Ectodermal cell (in vitro differentiated cells): Measurements from ENCODE around the gene GDI2. TPM values are rescaled to one million over a fixed set of nuclear protein-coding genes. Genes with fewer than 3 reads are reported as not detected.
"Not testable (repeated sequence)": the region's sequence is repeated elsewhere in the genome, so short reads cannot be mapped to it uniquely, and the experiment has no call there.

Experiments used
- H3K27ac ChIP-seq: 2 replicates; pipeline ENCODE4 v1.7.0; 2013; ENCODE audit warnings: mild to moderate bottlenecking, low read depth, low read length; ENCODE audit not compliant: insufficient read depth, poor library complexity, severe bottlenecking
- H3K27me3 ChIP-seq: 2 replicates; pipeline ENCODE4 v1.7.0; 2013; ENCODE audit warnings: mild to moderate bottlenecking, low read length; ENCODE audit not compliant: insufficient read depth, control insufficient read depth, poor library complexity, severe bottlenecking
- H3K36me3 ChIP-seq: one replicate; pipeline ENCODE4 v1.7.0; 2013; ENCODE audit warnings: low read length; ENCODE audit not compliant: control insufficient read depth, insufficient read depth
- H3K4me1 ChIP-seq: one replicate; pipeline ENCODE4 v1.7.0; 2013; ENCODE audit warnings: low read length; ENCODE audit not compliant: control insufficient read depth, insufficient read depth
- H3K4me3 ChIP-seq: 2 replicates; pipeline ENCODE4 v1.7.0; 2013; ENCODE audit warnings: low read depth, low read length, control low read depth; ENCODE audit not compliant: insufficient read depth
- H3K9me3 ChIP-seq: 2 replicates; pipeline ENCODE4 v1.7.0; 2013; ENCODE audit warnings: mild to moderate bottlenecking, low read length, moderate library complexity; ENCODE audit not compliant: control insufficient read depth
- WGBS, 2 experiments: methylation state at CpG; one replicate each; pipeline ENCODE4 v1.1.7; 2013; ENCODE audit warnings: missing lambda C conversion rate in 2 of 2; 5-methylcytosine and 5-hydroxymethylcytosine counted together
- polyA plus RNA-seq, 4 experiments: library from polyadenylated mRNA; stranded (reverse); fragments of 50-300 nt; gene quantifications; one replicate each; pipeline ENCODE4 v1.2.3, GENCODE V29; 2013

GDI2 gene
- 318 TPM for polyA plus RNA-seq (2013, experiment 1 of 4)
- 326 TPM for polyA plus RNA-seq (2013, experiment 2 of 4)
- 265 TPM for polyA plus RNA-seq (2013, experiment 3 of 4)
- 294 TPM for polyA plus RNA-seq (2013, experiment 4 of 4)

DNA sequence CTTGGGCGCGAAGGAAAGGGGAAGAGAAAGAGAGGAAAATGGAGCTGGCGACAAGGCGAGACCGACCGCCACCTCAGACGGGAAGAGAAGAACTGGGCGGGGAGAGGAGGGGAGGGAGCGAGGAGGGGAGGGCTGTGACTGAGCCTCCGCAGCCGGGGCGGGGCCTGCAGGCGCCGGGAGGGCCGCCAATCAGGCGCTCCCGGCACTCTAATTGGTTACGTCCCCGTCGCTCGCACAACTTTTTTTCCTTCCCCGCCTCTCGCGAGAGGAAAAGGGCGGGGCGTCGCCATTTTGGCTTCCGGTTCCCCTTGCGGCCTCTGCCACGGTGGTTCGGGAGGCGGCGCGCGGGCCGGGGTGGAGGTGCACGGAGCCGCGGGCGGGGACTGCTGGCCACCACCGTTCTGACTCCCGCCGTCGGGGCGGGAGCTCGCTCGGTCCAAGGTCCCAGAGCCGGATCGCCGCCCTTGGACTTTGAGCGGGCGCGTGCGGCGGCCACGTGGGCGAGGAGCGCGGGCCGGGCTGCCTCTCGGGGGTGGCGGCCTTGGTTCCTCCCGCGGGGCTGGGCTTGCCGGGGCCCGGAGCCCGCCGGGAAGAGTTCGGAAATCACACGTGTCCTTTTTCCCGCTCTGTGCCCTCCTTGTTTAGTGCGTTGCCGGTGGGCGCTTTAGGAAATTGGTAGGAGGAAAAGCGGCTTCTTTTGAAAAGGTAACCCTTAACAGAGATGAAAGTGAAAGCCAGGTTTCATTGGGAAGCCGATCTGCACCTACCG lies at the start of gene GDI2:
Gene GDI2, minus strand, starts transcription at position 94 of the 769 bp plus-strand sequence. CDS start 176 bp downstream, outside the sequence.
- Histone ChIP-seq H3K27ac (peak within 1 kb of the TSS; percentile 93), H3K4me1 (peaks cover 8% of the 10 kb centered on the region), H3K4me3 (peak within 1 kb of the TSS; percentile 90), H3K9me3 (no peaks in the 10 kb centered on the region), H3K36me3 (no peaks in the 10 kb centered on the region), H3K27me3 (no peaks in the 10 kb centered on the region)
- 0 to 1% methylated on average over 77 of the region's 77 CpGs for WGBS, 2 experiments

DNA sequence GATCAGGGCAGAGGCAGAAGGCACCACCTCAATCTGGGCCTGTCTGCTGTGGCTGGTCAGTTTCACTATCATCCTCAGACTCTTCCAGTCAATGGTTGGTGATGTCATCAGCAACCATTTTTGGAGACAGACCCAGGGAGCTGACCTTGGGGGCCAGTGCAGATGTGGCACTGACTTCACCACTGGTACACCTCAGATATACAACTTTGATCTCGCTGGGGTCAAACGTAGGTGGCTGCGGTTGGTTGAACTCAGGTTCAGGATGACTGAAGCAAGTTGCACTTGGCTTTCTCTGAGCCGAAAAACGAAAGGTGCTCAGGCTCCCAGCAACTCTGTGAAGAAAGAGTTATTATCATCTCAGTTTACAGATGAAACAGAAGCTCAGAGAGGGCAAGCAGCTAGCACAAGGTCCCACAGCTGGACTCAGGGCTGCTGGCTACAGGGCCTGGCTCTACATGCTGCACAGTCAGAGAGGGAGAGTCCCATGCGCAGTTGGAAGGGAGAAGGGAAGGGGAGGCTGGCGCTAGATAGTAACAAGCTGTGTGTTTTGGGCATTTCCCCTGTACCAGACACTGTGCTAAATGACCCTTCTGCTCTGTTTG lies 49.2 kb upstream of the GDI2 start:
- H3K27ac ChIP-seq = no peak overlapping the region
- H3K4me1 ChIP-seq = no peaks in the 10 kb centered on the region
- H3K27me3 ChIP-seq = no peaks in the 10 kb centered on the region
- WGBS, 2 experiments = 95% methylated on average over 7 of the region's 7 CpGs
- no peaks in the 10 kb centered on the region for H3K36me3 ChIP-seq
- no peaks in the 10 kb centered on the region for H3K9me3 ChIP-seq
- no peak overlapping the region for H3K4me3 ChIP-seq

DNA sequence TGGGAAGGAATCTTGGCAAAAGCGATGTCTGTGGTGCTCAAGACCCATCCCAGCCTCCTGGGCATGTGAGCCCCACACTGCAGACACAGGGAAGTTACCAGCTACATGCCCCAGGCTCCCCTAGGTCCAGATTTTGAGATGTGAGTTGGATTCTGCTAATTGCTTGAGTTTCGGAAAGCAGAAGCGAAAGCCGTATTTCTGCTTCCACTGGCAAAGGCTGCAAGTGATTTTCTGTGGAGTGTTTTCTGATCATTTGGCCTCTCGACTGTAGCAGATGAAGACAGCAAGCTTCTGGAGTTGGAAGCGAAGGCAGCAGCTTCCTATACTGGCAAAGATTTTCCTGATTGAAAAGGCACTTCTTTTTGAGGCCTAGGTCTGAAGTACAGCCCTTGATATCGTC lies 46.8 kb upstream of the GDI2 start:
- no peak overlapping the region for H3K27ac ChIP-seq
- H3K4me3 ChIP-seq = no peak overlapping the region
- H3K4me1 ChIP-seq = no peaks in the 10 kb centered on the region
- no peaks in the 10 kb centered on the region for H3K27me3 ChIP-seq
- 95 to 96% methylated on average over 7 of the region's 7 CpGs for WGBS, 2 experiments
- no peaks in the 10 kb centered on the region for H3K36me3 ChIP-seq
- H3K9me3 ChIP-seq = no peaks in the 10 kb centered on the region

DNA sequence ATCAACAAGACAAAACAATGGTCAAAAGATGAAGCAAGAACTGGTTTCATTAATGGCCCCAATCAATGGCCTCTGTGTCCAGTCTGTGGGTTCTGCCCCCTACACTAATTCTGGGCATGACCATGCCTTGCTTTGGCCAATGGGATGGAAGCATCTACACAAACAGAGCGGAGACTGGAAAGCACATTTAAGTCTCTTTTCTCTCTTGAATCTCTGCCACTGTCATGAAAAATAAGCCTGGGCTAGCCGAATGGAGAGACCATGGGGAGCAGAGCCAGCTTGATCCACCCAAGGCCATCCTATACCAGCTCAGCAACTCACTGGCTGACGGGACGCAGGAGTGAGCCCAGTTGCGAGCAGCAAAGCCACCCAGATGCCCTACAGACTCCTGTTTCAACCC lies 45.6 kb upstream of the GDI2 start:
- no peaks in the 10 kb centered on the region for H3K9me3 ChIP-seq
- no peak overlapping the region for H3K4me3 ChIP-seq
- 89 to 94% methylated on average over 5 of the region's 5 CpGs for WGBS, 2 experiments
- no peak overlapping the region for H3K27ac ChIP-seq
- no peaks in the 10 kb centered on the region for H3K27me3 ChIP-seq
- H3K4me1 ChIP-seq = no peaks in the 10 kb centered on the region
- H3K36me3 ChIP-seq = no peaks in the 10 kb centered on the region

DNA sequence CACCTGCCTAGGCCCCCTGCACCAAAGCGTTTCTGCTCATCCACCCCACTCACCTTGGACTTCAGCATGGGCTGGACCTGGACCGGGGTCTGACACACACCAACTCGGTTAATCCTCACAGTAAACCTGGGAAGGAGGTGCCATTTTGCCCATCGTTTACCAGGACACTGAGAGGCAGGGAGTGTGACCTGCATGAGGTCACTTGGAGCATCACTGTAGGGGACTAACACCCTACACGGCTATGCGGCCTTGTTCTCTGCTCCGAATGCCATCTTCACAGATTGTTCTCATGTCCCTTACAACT lies 43.4 kb upstream of the GDI2 start:
- no peaks in the 10 kb centered on the region for H3K9me3 ChIP-seq

DNA sequence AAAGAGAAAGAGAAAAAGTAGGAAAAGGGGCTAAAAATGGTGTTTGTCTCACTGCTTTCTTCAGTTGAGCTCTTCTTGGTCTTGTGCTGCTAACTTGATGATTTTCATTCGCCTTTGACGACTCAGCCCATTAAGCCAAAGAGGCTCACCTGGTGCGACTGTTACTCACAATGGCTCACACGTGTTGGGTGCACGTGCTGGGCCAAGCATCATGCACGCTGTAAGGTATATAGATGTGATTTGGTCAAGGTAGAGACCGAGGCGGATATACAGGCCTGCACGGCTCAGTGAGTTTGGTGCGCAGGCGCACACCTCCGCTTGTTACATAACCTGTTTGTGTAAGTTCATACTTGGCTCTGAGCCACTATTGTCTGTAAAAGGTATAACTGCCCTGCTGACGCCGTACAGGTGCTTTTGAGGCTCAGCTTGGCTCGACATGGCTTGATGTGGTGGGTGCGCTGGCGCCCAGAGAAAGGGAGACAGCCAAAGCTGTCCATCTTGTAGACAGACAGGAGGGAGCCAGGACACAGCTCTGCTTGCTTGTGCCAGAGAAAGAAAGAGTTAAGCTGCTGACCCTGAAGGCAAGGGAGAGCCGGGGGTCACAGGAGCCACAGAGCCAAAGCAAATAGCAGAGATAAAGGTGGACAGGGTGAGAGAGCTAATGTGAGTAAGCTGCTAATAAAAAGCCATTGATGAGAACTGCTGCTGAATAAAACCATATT lies 42.9 kb upstream of the GDI2 start:
- no peaks in the 10 kb centered on the region for H3K4me1 ChIP-seq
- no peaks in the 10 kb centered on the region for H3K36me3 ChIP-seq
- H3K9me3 ChIP-seq = no peaks in the 10 kb centered on the region
- 81 to 84% methylated on average over 18 of the region's 18 CpGs for WGBS, 2 experiments
- no peak overlapping the region for H3K27ac ChIP-seq
- H3K27me3 ChIP-seq = no peaks in the 10 kb centered on the region
- H3K4me3 ChIP-seq = no peak overlapping the region

More for the DNA sequence above, 43.4 kb upstream of the GDI2 start:
- Histone ChIP-seq H3K36me3 (no peaks in the 10 kb centered on the region), H3K27me3 (no peaks in the 10 kb centered on the region), H3K4me1 (no peaks in the 10 kb centered on the region), H3K27ac (no peak overlapping the region), H3K4me3 (no peak overlapping the region)
- 90 to 91% methylated on average over 7 of the region's 7 CpGs for WGBS, 2 experiments

DNA sequence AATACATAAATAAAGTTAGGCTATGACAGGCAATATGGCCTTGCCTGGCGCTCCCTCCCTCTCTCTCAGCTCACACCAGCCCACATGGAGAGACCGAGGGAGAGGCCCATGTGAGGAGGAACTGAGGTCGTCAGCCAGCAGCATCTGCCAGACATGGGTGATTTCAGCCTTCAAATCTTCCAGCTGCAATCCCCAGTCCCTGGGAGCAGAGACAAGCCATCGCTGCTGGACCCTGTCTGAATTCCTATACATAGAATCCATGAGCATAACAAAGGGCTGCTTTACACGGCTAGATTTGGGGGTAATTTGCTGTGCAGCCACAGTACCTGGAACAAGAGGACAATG lies 40.9 kb upstream of the GDI2 start:
- WGBS, 2 experiments = 84 to 87% methylated on average over 5 of the region's 5 CpGs
- Histone ChIP-seq H3K4me3 (no peak overlapping the region), H3K9me3 (no peaks in the 10 kb centered on the region), H3K27ac (no peak overlapping the region), H3K4me1 (no peaks in the 10 kb centered on the region), H3K27me3 (no peaks in the 10 kb centered on the region), H3K36me3 (no peaks in the 10 kb centered on the region)

DNA sequence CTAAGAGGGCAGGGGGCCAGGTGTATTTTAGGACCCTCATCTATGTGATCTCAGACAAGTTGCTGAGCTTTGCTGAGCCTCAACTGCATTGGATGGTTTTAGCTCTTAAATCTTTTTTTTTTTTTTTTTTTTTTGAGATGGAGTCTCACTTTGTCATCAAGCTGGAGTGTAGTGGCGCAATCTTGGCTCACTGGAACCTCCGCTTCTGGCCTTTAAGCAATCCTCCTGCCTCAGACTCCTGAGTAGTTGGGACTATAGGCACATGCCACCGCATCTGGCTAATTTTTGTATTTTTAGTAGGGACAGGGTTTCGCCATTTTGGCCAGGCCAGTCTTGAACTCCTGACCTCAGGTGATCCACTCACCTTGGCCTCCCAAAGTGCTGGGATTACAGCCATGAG lies 33.4 kb upstream of the GDI2 start:
- H3K4me1 ChIP-seq, H3K4me3 ChIP-seq, H3K27me3 ChIP-seq, H3K9me3 ChIP-seq, H3K36me3 ChIP-seq, H3K27ac ChIP-seq: not testable (repeated sequence)
- 91 to 94% methylated on average over 4 of the region's 4 CpGs for WGBS, 2 experiments

DNA sequence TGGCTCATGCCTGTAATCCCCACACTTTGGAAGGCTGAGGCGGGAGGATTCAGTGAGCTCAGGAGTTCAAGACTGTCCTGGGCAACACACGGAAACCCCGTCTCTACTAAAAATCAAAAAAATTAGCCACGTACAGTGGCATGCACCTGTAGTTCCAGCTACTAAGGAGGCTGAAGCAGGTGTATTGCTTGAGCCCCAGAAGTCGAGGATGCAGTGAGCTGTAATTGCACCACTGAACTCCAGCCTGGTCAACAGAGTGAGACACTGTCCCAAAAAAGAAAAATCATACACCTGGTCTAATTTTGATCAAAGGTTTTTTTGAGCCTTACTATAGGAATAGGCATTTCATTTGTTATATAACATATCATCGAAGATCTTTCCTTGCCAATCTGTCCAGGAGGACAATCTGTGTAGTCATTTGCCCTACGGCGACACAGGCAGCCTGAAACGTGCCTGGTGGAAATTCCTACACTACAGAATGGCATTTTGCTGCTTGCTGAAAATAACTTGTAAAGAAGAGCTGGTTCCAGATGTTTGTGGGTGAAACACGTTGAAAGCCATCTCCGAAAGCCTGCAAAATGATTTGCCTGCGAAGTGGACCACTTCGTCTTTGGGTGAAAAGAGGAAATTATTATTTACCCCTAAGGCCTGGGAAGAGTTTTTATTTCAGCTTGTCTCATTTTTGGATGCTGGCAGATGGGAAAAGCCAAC lies 31.3 kb upstream of the GDI2 start:
- Histone ChIP-seq H3K9me3 (no peaks in the 10 kb centered on the region), H3K36me3 (no peaks in the 10 kb centered on the region), H3K4me3 (no peak overlapping the region), H3K27ac (no peak overlapping the region), H3K4me1 (peaks cover 9% of the 10 kb centered on the region), H3K27me3 (no peaks in the 10 kb centered on the region)
- WGBS, 2 experiments = 89 to 90% methylated on average over 13 of the region's 13 CpGs
